ENCODE results near the gene NAPG.

- TF ChIP-seq POLR2A (IDR thresholded peaks at IDR 0.05; ENCODE audit: low read depth, low read length), result no peak; the same call in 1 of the 2 replicates
- TF ChIP-seq SPI1 (IDR thresholded peaks at IDR 0.05; ENCODE audit: low read depth, low read length), result no peak
- peak; percentile 54; the same call in 1 of the 2 replicates for TF ChIP-seq POLR2AphosphoS5 (IDR thresholded peaks at IDR 0.05; ENCODE audit: low read depth, low read length)
- no peak for TF ChIP-seq TAF1 (IDR thresholded peaks at IDR 0.05; ENCODE audit: low read depth, low read length)
- no peak for TF ChIP-seq PAX5 (IDR thresholded peaks at IDR 0.05; ENCODE audit: insufficient read depth, low read length, severe bottlenecking)
Observed at GRCh38 chr18:10559553-10560451, 34.0 kb downstream of the NAPG start.
